NT2/D1 (cell line): ENCODE measurements around the gene HSF4.

Source experiments
- DNase-seq: peaks from one replicate; pipeline ENCODE4 v3.0.0-alpha.2; 2011; ENCODE audit warnings: low read depth, low spot score
- H3K27me3 ChIP-seq: 2 replicates; pipeline ENCODE4 v1.6.0; 2011; ENCODE audit warnings: mild to moderate bottlenecking; ENCODE audit not compliant: insufficient read length, insufficient read depth
- H3K36me3 ChIP-seq: 2 replicates; pipeline ENCODE4 v1.6.1; 2011; ENCODE audit warnings: mild to moderate bottlenecking, low read length, mixed read lengths; ENCODE audit not compliant: insufficient read depth, insufficient read length
- H3K4me1 ChIP-seq: 2 replicates; pipeline ENCODE4 v1.5.1; 2011; ENCODE audit not compliant: insufficient read depth, insufficient read length
- H3K4me3 ChIP-seq: 2 replicates; pipeline ENCODE4 v1.5.1; 2011; ENCODE audit warnings: low read depth; ENCODE audit not compliant: insufficient read length
- H3K9ac ChIP-seq: 2 replicates; pipeline ENCODE4 v1.6.0; 2011; ENCODE audit warnings: low read depth; ENCODE audit not compliant: insufficient read length
- H3K9me3 ChIP-seq: 2 replicates; pipeline ENCODE4 v1.5.1; 2011; ENCODE audit warnings: mild to moderate bottlenecking, low read length; ENCODE audit not compliant: insufficient read depth
- SUZ12 ChIP-seq: IDR thresholded peaks from 2 replicates; pipeline ENCODE4 v1.6.1; 2011; ENCODE audit not compliant: insufficient read length, insufficient read depth; ENCODE audit errors: extremely low read depth
- YY1 ChIP-seq: IDR thresholded peaks from 2 replicates; pipeline ENCODE4 v1.6.1; 2011; ENCODE audit not compliant: insufficient read length, insufficient read depth
- ZNF274 ChIP-seq: IDR thresholded peaks from 2 replicates; pipeline ENCODE4 v1.6.1; 2011; ENCODE audit warnings: mild to moderate bottlenecking, low read depth, low read length

The HSF4 gene

DNA sequence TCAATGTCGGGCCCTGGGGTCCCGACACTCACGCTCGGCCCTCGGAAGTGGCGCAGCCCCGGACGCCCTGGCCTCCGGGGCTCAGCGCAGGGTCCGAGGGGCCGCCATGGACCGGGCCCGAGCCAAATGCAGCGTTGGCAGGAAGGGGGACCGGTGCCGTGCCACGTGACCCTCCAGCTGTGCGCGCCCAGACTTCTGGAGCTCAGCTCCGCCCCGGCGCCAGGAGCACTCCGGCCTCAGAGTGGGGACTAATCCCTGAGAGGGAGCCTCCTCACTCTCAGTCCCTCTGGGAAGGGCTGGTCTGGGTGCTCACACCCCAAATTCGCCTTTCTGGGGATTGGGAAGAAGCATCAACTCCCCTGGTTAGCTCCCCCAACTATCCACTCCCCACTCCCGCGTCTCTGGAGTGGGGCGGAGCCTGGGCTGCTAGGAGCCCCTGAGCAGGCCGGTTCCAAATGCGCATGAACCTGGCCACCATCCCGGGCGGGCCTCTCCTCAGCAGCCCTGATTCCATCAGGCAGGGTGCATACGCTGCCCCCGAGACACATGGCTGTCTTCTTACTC, 13.6 kb upstream of the HSF4 start, which contains the start of gene B3GNT9:
TSS of gene B3GNT9 (minus strand) at position 166 of the 564 bp plus-strand sequence. CDS start 513 bp downstream, outside the sequence.
- H3K4me3 ChIP-seq: peak within 1 kb of the TSS; percentile 75
- peak within 1 kb of the TSS; percentile 96 for H3K9ac ChIP-seq
- TF ChIP-seq SUZ12 (no peak), ZNF274 (no peak), YY1 (no peak)
- peaks cover 42% of the 10 kb centered on the region for H3K36me3 ChIP-seq
- DNase-seq: no peak
- H3K9me3 ChIP-seq: no peaks in the 10 kb centered on the region; the same call in 1 of the 2 replicates
- peaks cover 16% of the 10 kb centered on the region for H3K4me1 ChIP-seq
- peaks cover 37% of the 10 kb centered on the region for H3K27me3 ChIP-seq

DNA sequence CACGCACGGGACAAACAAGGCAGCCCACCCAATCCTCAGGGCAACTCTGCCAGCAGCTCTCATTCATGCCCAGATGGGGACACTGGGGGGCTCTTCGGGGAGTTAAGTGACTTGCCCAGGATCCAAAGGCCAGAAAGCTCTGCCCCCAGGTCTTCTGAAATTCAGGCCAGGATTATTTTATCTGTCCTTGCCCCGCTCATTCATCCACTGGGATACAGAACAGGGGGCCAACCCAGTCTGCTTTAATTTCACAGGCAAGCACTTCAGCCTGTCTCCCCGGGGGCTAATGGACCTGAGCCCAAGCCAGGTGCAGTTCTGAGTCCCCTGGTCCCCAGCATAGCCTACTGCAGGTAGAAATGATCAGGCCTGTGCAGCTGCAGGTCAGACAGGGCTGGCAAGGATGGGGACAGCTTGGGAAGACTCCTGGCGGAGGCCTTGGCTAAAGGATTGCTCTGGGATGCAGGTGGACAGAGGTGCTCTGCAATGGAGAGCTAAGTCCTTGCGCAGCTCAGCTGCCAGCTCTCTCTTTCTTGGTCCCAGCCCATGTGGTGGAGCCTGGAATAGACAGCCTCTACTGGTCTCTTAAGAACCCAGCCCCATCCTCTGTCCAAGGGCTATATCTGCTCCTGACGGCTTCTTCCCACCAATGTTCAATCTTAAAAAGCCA, 13.0 kb upstream of the HSF4 start:
- peaks cover 35% of the 10 kb centered on the region for H3K36me3 ChIP-seq
- TF ChIP-seq YY1: no peak
- TF ChIP-seq SUZ12: no peak
- TF ChIP-seq ZNF274: no peak
- peak overlapping the region; percentile 75 for H3K4me3 ChIP-seq
- peaks cover 44% of the 10 kb centered on the region for H3K27me3 ChIP-seq
- H3K9ac ChIP-seq: peak overlapping the region; percentile 96
- H3K4me1 ChIP-seq: peaks cover 16% of the 10 kb centered on the region
- no peak for DNase-seq
- no peaks in the 10 kb centered on the region; the same call in 1 of the 2 replicates for H3K9me3 ChIP-seq

- H3K36me3 ChIP-seq: peaks cover 3% of the 10 kb centered on the region
- H3K4me3 ChIP-seq: peak overlapping the region; percentile 26
- H3K9me3 ChIP-seq: no peaks in the 10 kb centered on the region; the same call in 1 of the 2 replicates
- TF ChIP-seq YY1: no peak
- no peak for TF ChIP-seq ZNF274
- peak; percentile 11 for TF ChIP-seq SUZ12
- DNase-seq: no peak
- H3K4me1 ChIP-seq: peaks cover 13% of the 10 kb centered on the region
- H3K9ac ChIP-seq: peak overlapping the region; percentile 57
- peaks cover 76% of the 10 kb centered on the region for H3K27me3 ChIP-seq
Observed at GRCh38 chr16:67154578-67155294, 9.8 kb upstream of the HSF4 start.

- no peaks in the 10 kb centered on the region for H3K36me3 ChIP-seq
- H3K27me3 ChIP-seq: peaks cover 83% of the 10 kb centered on the region
- TF ChIP-seq SUZ12 (peak; percentile 55), ZNF274 (no peak), YY1 (no peak)
- H3K4me3 ChIP-seq: peak overlapping the region; percentile 26
- H3K9me3 ChIP-seq: no peaks in the 10 kb centered on the region
- H3K9ac ChIP-seq: peak overlapping the region; percentile 57
- DNase-seq: peak; percentile 71
- H3K4me1 ChIP-seq: peaks cover 13% of the 10 kb centered on the region
Observed at GRCh38 chr16:67155295-67156142, 9.0 kb upstream of the HSF4 start.

GRCh38 chr16:67156143-67156844, 8.3 kb upstream of the HSF4 start:
- no peak for DNase-seq
- Histone ChIP-seq H3K27me3 (peaks cover 90% of the 10 kb centered on the region), H3K4me3 (no peak overlapping the region), H3K36me3 (no peaks in the 10 kb centered on the region), H3K9ac (peak overlapping the region; percentile 57), H3K9me3 (no peaks in the 10 kb centered on the region), H3K4me1 (peaks cover 10% of the 10 kb centered on the region)
- TF ChIP-seq ZNF274: no peak
- TF ChIP-seq SUZ12: no peak
- no peak for TF ChIP-seq YY1

- Histone ChIP-seq H3K9me3 (no peaks in the 10 kb centered on the region), H3K9ac (no peak overlapping the region), H3K4me1 (peaks cover 5% of the 10 kb centered on the region), H3K36me3 (no peaks in the 10 kb centered on the region), H3K27me3 (peaks cover 95% of the 10 kb centered on the region), H3K4me3 (no peak overlapping the region)
- DNase-seq: no peak
- TF ChIP-seq ZNF274 (no peak), SUZ12 (no peak), YY1 (no peak)
Observed at GRCh38 chr16:67157106-67157748, 7.3 kb upstream of the HSF4 start.
